ENCODE results near the gene SF3B5. TPM values are rescaled to one million over a fixed set of nuclear protein-coding genes. Genes with fewer than 3 reads are reported as not detected.

The SF3B5 gene
- total and polyA plus RNA-seq, 9 of the 15 experiments (the other 6 are each of a cell fraction or from before 2014, with no cell fraction given), result 238 to 1,211 (median 407) TPM

DNA sequence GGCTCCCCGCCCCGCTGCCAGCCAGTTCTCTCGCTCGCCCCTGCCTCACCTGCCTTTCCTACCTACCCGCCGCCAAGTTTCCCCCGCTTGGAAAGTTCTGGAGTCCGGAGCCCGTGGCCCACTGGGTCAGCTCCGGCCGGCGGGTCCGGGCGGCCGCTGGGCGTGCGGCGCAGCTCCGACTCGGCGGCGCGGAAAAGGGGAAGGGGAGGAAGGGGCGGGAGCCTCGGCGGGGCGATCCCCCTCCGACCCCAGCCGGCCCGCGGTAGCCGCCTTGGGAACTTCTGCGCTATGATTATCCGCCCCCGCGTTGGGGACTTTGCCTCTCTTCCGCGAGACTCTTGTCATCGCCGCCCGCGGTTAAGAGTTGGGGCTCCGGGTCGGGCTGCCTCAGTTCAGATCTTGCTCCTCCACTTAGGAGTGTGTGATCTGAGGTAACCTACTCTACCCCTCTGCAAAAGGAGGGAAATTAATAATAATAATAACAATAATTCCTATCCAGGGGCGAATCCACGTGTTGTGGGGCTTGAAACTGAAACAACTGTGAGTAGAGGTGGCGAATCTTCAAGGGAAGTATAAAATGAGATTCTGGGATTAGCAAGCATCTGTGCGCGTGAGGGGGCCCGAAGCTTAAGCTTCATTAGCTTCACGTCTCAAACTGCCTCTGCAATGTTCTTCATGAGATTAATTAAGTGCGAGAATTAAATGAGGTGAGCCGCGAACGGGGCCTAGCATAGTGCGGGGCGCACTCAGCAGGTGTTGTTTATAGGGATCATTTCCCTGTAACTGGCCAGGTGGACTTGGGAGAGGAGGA, 30.8 kb downstream of the SF3B5 start (continued):
- TF ChIP-seq, protein P1, sequence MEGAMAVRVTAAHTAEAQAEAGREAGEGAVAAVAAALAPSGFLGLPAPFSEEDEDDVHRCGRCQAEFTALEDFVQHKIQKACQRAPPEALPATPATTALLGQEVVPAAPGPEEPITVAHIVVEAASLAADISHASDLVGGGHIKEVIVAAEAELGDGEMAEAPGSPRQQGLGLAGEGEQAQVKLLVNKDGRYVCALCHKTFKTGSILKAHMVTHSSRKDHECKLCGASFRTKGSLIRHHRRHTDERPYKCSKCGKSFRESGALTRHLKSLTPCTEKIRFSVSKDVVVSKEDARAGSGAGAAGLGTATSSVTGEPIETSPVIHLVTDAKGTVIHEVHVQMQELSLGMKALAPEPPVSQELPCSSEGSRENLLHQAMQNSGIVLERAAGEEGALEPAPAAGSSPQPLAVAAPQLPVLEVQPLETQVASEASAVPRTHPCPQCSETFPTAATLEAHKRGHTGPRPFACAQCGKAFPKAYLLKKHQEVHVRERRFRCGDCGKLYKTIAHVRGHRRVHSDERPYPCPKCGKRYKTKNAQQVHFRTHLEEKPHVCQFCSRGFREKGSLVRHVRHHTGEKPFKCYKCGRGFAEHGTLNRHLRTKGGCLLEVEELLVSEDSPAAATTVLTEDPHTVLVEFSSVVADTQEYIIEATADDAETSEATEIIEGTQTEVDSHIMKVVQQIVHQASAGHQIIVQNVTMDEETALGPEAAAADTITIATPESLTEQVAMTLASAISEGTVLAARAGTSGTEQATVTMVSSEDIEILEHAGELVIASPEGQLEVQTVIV (CRISPR knock-in tag; IDR thresholded peaks at IDR 0.05; ENCODE audit: borderline replicate concordance), result peak; percentile 62; the same call in 1 of the 2 replicates
- no peak for TF ChIP-seq POLR3A (IDR thresholded peaks at IDR 0.05; ENCODE audit: borderline replicate concordance, extremely low read depth, insufficient read depth, insufficient read length)
- peak; percentile 22; the same call in 1 of the 2 replicates for TF ChIP-seq RBFOX2 (IDR thresholded peaks at IDR 0.05; ENCODE audit: low read depth, low read length)
- no peak for TF ChIP-seq NUFIP1 (IDR thresholded peaks at IDR 0.05; ENCODE audit: partially characterized antibody)
- TF ChIP-seq, protein P2, sequence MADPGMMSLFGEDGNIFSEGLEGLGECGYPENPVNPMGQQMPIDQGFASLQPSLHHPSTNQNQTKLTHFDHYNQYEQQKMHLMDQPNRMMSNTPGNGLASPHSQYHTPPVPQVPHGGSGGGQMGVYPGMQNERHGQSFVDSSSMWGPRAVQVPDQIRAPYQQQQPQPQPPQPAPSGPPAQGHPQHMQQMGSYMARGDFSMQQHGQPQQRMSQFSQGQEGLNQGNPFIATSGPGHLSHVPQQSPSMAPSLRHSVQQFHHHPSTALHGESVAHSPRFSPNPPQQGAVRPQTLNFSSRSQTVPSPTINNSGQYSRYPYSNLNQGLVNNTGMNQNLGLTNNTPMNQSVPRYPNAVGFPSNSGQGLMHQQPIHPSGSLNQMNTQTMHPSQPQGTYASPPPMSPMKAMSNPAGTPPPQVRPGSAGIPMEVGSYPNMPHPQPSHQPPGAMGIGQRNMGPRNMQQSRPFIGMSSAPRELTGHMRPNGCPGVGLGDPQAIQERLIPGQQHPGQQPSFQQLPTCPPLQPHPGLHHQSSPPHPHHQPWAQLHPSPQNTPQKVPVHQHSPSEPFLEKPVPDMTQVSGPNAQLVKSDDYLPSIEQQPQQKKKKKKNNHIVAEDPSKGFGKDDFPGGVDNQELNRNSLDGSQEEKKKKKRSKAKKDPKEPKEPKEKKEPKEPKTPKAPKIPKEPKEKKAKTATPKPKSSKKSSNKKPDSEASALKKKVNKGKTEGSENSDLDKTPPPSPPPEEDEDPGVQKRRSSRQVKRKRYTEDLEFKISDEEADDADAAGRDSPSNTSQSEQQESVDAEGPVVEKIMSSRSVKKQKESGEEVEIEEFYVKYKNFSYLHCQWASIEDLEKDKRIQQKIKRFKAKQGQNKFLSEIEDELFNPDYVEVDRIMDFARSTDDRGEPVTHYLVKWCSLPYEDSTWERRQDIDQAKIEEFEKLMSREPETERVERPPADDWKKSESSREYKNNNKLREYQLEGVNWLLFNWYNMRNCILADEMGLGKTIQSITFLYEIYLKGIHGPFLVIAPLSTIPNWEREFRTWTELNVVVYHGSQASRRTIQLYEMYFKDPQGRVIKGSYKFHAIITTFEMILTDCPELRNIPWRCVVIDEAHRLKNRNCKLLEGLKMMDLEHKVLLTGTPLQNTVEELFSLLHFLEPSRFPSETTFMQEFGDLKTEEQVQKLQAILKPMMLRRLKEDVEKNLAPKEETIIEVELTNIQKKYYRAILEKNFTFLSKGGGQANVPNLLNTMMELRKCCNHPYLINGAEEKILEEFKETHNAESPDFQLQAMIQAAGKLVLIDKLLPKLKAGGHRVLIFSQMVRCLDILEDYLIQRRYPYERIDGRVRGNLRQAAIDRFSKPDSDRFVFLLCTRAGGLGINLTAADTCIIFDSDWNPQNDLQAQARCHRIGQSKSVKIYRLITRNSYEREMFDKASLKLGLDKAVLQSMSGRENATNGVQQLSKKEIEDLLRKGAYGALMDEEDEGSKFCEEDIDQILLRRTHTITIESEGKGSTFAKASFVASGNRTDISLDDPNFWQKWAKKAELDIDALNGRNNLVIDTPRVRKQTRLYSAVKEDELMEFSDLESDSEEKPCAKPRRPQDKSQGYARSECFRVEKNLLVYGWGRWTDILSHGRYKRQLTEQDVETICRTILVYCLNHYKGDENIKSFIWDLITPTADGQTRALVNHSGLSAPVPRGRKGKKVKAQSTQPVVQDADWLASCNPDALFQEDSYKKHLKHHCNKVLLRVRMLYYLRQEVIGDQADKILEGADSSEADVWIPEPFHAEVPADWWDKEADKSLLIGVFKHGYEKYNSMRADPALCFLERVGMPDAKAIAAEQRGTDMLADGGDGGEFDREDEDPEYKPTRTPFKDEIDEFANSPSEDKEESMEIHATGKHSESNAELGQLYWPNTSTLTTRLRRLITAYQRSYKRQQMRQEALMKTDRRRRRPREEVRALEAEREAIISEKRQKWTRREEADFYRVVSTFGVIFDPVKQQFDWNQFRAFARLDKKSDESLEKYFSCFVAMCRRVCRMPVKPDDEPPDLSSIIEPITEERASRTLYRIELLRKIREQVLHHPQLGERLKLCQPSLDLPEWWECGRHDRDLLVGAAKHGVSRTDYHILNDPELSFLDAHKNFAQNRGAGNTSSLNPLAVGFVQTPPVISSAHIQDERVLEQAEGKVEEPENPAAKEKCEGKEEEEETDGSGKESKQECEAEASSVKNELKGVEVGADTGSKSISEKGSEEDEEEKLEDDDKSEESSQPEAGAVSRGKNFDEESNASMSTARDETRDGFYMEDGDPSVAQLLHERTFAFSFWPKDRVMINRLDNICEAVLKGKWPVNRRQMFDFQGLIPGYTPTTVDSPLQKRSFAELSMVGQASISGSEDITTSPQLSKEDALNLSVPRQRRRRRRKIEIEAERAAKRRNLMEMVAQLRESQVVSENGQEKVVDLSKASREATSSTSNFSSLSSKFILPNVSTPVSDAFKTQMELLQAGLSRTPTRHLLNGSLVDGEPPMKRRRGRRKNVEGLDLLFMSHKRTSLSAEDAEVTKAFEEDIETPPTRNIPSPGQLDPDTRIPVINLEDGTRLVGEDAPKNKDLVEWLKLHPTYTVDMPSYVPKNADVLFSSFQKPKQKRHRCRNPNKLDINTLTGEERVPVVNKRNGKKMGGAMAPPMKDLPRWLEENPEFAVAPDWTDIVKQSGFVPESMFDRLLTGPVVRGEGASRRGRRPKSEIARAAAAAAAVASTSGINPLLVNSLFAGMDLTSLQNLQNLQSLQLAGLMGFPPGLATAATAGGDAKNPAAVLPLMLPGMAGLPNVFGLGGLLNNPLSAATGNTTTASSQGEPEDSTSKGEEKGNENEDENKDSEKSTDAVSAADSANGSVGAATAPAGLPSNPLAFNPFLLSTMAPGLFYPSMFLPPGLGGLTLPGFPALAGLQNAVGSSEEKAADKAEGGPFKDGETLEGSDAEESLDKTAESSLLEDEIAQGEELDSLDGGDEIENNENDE (IDR thresholded peaks at IDR 0.05; ENCODE audit: low read depth, low read length), result no peak
- TF ChIP-seq, protein P3, sequence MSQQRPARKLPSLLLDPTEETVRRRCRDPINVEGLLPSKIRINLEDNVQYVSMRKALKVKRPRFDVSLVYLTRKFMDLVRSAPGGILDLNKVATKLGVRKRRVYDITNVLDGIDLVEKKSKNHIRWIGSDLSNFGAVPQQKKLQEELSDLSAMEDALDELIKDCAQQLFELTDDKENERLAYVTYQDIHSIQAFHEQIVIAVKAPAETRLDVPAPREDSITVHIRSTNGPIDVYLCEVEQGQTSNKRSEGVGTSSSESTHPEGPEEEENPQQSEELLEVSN (IDR thresholded peaks at IDR 0.05; ENCODE audit: borderline replicate concordance in 1 of 2, extremely low read depth in 1 of 2, insufficient read depth in 1 of 2, insufficient read length in 1 of 2, low read depth in 1 of 2, low read length in 1 of 2, poor library complexity in 1 of 2, severe bottlenecking in 1 of 2), result no peak
- no peak; the same call in 1 of the 2 replicates for TF ChIP-seq RNF2 (IDR thresholded peaks at IDR 0.05)
- no peak for TF ChIP-seq PTBP1 (IDR thresholded peaks at IDR 0.05; ENCODE audit: low read depth, low read length)
- TF ChIP-seq, protein P4, sequence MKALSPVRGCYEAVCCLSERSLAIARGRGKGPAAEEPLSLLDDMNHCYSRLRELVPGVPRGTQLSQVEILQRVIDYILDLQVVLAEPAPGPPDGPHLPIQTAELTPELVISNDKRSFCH (CRISPR knock-in tag; IDR thresholded peaks at IDR 0.05), result no peak
- TF ChIP-seq, protein P4 (tag; IDR thresholded peaks at IDR 0.05), result 0 out of 2 replicates have a peak, but pooled peaks have one; percentile 28
